ENCODE measurements around the gene NAPA. TPM values are rescaled to one million over a fixed set of nuclear protein-coding genes. Genes with fewer than 3 reads are reported as not detected.

NAPA gene
- total and polyA plus RNA-seq, 2 of the 13 experiments (the other 11 are each of a cell fraction or from before 2014, with no cell fraction given): 32.6 to 65.9 TPM

DNA sequence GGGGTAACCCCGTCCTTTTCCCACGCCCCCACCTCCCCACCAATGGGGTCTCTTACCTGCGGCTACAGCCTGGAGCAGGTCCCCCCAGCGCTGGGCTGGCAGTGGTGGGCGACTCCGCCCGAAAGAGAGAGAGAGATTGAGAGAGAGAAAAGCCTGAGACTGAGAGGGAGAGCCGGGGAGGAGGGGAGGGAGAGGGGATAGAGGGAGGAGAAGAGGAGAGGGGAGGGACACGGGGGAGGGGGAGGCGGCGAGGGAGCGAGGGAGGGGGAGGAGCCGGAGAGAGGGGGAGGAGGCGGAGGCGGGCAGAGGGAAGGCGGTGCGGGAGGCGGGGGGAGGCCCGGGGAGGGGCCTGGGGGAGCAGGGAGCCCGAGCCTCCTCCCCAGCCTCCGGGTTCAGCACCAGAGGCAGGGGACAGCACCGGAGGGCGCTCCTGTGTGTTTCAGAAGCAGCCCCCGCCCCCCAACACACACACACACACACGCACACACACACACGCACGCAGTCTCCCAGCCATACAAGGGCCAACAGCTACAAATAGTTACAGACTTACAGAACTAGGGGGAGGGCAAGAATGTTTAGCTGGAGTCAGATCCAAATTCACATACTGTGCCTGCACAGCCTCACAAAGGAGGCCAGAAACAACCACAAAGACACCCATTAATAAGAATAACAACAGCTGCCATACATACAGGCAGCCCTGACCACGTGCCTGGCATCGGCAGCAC lies 43.0 kb downstream of the NAPA start, which contains the start of gene SLC8A2 (continued):
- TF ChIP-seq BORCS8-MEF2B (CRISPR knock-in tag; IDR thresholded peaks at IDR 0.05) (peak; percentile 56; the same call in 1 of the 2 replicates), MIER2 (CRISPR knock-in tag; IDR thresholded peaks at IDR 0.05) (peak; percentile 93), ZNF607 (CRISPR knock-in tag; IDR thresholded peaks at IDR 0.05; ENCODE audit: borderline replicate concordance) (no peak), EHMT2 (IDR thresholded peaks at IDR 0.05; ENCODE audit: borderline replicate concordance, low read depth, low read length) (peak; percentile 87; the same call in 1 of the 2 replicates), PHF20 (CRISPR knock-in tag; IDR thresholded peaks at IDR 0.05) (peak; percentile 29; the same call in 1 of the 2 replicates), ZNF670 (CRISPR knock-in tag; IDR thresholded peaks at IDR 0.05; ENCODE audit: borderline replicate concordance) (0 out of 2 replicates have a peak, but pooled peaks have one; percentile 33), FOXM1 (CRISPR knock-in tag; IDR thresholded peaks at IDR 0.05) (no peak), ZNF652 (CRISPR knock-in tag; IDR thresholded peaks at IDR 0.05; ENCODE audit: borderline replicate concordance, low read depth) (no peak), HES4 (CRISPR knock-in tag; IDR thresholded peaks at IDR 0.05; ENCODE audit: borderline replicate concordance) (no peak), TBX2 (CRISPR knock-in tag; IDR thresholded peaks at IDR 0.05; ENCODE audit: borderline replicate concordance) (peak; percentile 45; the same call in 1 of the 2 replicates), SAP130 (CRISPR knock-in tag; IDR thresholded peaks at IDR 0.05; ENCODE audit: low read depth) (peak; percentile 81), ZNF746 (CRISPR knock-in tag; IDR thresholded peaks at IDR 0.05) (peak; percentile 55; the same call in 1 of the 2 replicates)
- TF ChIP-seq, protein P1, sequence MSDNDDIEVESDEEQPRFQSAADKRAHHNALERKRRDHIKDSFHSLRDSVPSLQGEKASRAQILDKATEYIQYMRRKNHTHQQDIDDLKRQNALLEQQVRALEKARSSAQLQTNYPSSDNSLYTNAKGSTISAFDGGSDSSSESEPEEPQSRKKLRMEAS (IDR thresholded peaks at IDR 0.05): 0 out of 2 replicates have a peak, but pooled peaks have one; percentile 29
- TF ChIP-seq, protein P2, sequence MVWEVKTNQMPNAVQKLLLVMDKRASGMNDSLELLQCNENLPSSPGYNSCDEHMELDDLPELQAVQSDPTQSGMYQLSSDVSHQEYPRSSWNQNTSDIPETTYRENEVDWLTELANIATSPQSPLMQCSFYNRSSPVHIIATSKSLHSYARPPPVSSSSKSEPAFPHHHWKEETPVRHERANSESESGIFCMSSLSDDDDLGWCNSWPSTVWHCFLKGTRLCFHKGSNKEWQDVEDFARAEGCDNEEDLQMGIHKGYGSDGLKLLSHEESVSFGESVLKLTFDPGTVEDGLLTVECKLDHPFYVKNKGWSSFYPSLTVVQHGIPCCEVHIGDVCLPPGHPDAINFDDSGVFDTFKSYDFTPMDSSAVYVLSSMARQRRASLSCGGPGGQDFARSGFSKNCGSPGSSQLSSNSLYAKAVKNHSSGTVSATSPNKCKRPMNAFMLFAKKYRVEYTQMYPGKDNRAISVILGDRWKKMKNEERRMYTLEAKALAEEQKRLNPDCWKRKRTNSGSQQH (CRISPR knock-in tag; IDR thresholded peaks at IDR 0.05; ENCODE audit: low read depth): peak; percentile 67; the same call in 1 of the 2 replicates
- TF ChIP-seq, protein P3, sequence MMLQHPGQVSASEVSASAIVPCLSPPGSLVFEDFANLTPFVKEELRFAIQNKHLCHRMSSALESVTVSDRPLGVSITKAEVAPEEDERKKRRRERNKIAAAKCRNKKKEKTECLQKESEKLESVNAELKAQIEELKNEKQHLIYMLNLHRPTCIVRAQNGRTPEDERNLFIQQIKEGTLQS (CRISPR knock-in tag; IDR thresholded peaks at IDR 0.05): no peak
- TF ChIP-seq, protein P4, sequence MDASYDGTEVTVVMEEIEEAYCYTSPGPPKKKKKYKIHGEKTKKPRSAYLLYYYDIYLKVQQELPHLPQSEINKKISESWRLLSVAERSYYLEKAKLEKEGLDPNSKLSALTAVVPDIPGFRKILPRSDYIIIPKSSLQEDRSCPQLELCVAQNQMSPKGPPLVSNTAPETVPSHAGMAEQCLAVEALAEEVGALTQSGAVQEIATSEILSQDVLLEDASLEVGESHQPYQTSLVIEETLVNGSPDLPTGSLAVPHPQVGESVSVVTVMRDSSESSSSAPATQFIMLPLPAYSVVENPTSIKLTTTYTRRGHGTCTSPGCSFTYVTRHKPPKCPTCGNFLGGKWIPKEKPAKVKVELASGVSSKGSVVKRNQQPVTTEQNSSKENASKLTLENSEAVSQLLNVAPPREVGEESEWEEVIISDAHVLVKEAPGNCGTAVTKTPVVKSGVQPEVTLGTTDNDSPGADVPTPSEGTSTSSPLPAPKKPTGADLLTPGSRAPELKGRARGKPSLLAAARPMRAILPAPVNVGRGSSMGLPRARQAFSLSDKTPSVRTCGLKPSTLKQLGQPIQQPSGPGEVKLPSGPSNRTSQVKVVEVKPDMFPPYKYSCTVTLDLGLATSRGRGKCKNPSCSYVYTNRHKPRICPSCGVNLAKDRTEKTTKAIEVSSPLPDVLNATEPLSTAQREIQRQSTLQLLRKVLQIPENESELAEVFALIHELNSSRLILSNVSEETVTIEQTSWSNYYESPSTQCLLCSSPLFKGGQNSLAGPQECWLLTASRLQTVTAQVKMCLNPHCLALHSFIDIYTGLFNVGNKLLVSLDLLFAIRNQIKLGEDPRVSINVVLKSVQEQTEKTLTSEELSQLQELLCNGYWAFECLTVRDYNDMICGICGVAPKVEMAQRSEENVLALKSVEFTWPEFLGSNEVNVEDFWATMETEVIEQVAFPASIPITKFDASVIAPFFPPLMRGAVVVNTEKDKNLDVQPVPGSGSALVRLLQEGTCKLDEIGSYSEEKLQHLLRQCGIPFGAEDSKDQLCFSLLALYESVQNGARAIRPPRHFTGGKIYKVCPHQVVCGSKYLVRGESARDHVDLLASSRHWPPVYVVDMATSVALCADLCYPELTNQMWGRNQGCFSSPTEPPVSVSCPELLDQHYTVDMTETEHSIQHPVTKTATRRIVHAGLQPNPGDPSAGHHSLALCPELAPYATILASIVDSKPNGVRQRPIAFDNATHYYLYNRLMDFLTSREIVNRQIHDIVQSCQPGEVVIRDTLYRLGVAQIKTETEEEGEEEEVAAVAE (CRISPR knock-in tag; IDR thresholded peaks at IDR 0.05; ENCODE audit: borderline replicate concordance): no peak
- TF ChIP-seq, protein P5, sequence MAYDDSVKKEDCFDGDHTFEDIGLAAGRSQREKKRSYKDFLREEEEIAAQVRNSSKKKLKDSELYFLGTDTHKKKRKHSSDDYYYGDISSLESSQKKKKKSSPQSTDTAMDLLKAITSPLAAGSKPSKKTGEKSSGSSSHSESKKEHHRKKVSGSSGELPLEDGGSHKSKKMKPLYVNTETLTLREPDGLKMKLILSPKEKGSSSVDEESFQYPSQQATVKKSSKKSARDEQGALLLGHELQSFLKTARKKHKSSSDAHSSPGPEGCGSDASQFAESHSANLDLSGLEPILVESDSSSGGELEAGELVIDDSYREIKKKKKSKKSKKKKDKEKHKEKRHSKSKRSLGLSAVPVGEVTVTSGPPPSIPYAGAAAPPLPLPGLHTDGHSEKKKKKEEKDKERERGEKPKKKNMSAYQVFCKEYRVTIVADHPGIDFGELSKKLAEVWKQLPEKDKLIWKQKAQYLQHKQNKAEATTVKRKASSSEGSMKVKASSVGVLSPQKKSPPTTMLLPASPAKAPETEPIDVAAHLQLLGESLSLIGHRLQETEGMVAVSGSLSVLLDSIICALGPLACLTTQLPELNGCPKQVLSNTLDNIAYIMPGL (CRISPR knock-in tag; IDR thresholded peaks at IDR 0.05; ENCODE audit: borderline replicate concordance in 1 of 2, low read depth in 1 of 2): 0 out of 4 replicates have a peak, but pooled peaks of 1 of the 2 experiments have one; percentile 24
- TF ChIP-seq, protein P6, sequence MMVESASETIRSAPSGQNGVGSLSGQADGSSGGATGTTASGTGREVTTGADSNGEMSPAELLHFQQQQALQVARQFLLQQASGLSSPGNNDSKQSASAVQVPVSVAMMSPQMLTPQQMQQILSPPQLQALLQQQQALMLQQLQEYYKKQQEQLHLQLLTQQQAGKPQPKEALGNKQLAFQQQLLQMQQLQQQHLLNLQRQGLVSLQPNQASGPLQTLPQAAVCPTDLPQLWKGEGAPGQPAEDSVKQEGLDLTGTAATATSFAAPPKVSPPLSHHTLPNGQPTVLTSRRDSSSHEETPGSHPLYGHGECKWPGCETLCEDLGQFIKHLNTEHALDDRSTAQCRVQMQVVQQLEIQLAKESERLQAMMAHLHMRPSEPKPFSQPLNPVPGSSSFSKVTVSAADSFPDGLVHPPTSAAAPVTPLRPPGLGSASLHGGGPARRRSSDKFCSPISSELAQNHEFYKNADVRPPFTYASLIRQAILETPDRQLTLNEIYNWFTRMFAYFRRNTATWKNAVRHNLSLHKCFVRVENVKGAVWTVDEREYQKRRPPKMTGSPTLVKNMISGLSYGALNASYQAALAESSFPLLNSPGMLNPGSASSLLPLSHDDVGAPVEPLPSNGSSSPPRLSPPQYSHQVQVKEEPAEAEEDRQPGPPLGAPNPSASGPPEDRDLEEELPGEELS (CRISPR knock-in tag; IDR thresholded peaks at IDR 0.05): 0 out of 2 replicates have a peak, but pooled peaks have one; percentile 12
